IMR-90 (cell line): ENCODE results near the gene NCAM1. TPM values are rescaled to one million over a fixed set of nuclear protein-coding genes. Genes with fewer than 3 reads are reported as not detected.

Experiments
- ATAC-seq: fragments of 200-7000 bp; cut with Tn5 transposase; 2 replicates; pipeline ENCODE4 v1.9.1; 2020; ENCODE audit warnings: low read depth, mild to moderate bottlenecking, moderate library complexity
- BruUV-seq: library from RNA; stranded (reverse); fragments of 400-500 nt; replicated peaks from 2 replicates; lab custom pipeline; 2021; lab: Mats Ljungman, UMichigan
- CTCF ChIA-PET: fragments of 300-600 bp; formaldehyde crosslinking; extraction: SDS; loops from one replicate; lab custom pipeline; 2021; ENCODE audit warnings: antibody characterized with exemption; lab: Yijun Ruan, JAX
- POLR2A ChIA-PET: fragments of 300-600 bp; sonication (Branson Sonifier 250); formaldehyde crosslinking; loops from one replicate; lab custom pipeline; 2022; ENCODE audit warnings: antibody characterized with exemption; ENCODE audit not compliant: unreplicated experiment; lab: Charles Lee
- DNase-seq: peaks from one replicate; pipeline ENCODE4 v3.0.0; 2013
- H2AFZ ChIP-seq: replicated peaks from 2 replicates; pipeline ENCODE3; 2013; ENCODE audit warnings: low read length, mild to moderate bottlenecking; ENCODE audit not compliant: poor library complexity
- H2AK5ac ChIP-seq: 2 replicates; pipeline ENCODE4 v1.6.1; 2013; ENCODE audit warnings: low read depth, low read length, inconsistent platforms
- H2AK9ac ChIP-seq: replicated peaks from 2 replicates; pipeline ENCODE3; 2013; ENCODE audit warnings: mild to moderate bottlenecking, low read depth, low read length, moderate library complexity; ENCODE audit not compliant: poor library complexity
- H2BK120ac ChIP-seq: 2 replicates; pipeline ENCODE4 v1.6.1; 2013; ENCODE audit warnings: low read depth, low read length, inconsistent platforms
- H2BK15ac ChIP-seq: 3 replicates; pipeline ENCODE4 v1.6.1; 2013; ENCODE audit warnings: low read depth, low read length, inconsistent platforms
- H2BK20ac ChIP-seq: 2 replicates; pipeline ENCODE4 v1.6.1; 2013; ENCODE audit warnings: low read depth, mild to moderate bottlenecking, inconsistent platforms, low read length, moderate library complexity
- H2BK5ac ChIP-seq: 2 replicates; pipeline ENCODE4 v1.6.1; 2013; ENCODE audit warnings: mild to moderate bottlenecking, low read depth, low read length, inconsistent platforms; ENCODE audit not compliant: poor library complexity, severe bottlenecking
- H3K14ac ChIP-seq: replicated peaks from 2 replicates; pipeline ENCODE4 v1.6.1; 2013; ENCODE audit warnings: low read depth, low read length, inconsistent platforms
- H3K18ac ChIP-seq: 2 replicates; pipeline ENCODE4 v1.6.1; 2013; ENCODE audit warnings: low read depth, low read length, control low read depth
- H3K23ac ChIP-seq: 2 replicates; pipeline ENCODE4 v1.6.1; 2013; ENCODE audit warnings: low read depth, low read length, inconsistent platforms
- H3K27ac ChIP-seq: 2 replicates; pipeline ENCODE4 v1.5.1; 2013; ENCODE audit warnings: mild to moderate bottlenecking, control low read depth, low read length; ENCODE audit not compliant: insufficient read depth
- H3K27me3 ChIP-seq: 2 replicates; pipeline ENCODE4 v1.6.1; 2013; ENCODE audit warnings: low read length; ENCODE audit not compliant: control insufficient read depth, insufficient read depth
- H3K36me3 ChIP-seq: 2 replicates; pipeline ENCODE4 v1.6.1; 2013; ENCODE audit warnings: low read length, mixed read lengths; ENCODE audit not compliant: control insufficient read depth, insufficient read depth
- H3K4ac ChIP-seq: 2 replicates; pipeline ENCODE4 v1.6.1; 2013; ENCODE audit warnings: low read depth, low read length, inconsistent platforms
- H3K4me1 ChIP-seq: 2 replicates; pipeline ENCODE4 v1.6.1; 2013; ENCODE audit warnings: low read length, mixed read lengths; ENCODE audit not compliant: control insufficient read depth, insufficient read depth
- H3K4me2 ChIP-seq: 2 replicates; pipeline ENCODE4 v1.6.1; 2013; ENCODE audit warnings: low read depth, mild to moderate bottlenecking, control low read depth, low read length, moderate library complexity
- H3K4me3 ChIP-seq: 2 replicates; pipeline ENCODE4 v1.5.1; 2013; ENCODE audit warnings: low read depth, mild to moderate bottlenecking, control low read depth, low read length, moderate library complexity; ENCODE audit not compliant: insufficient read depth
- H3K56ac ChIP-seq: 2 replicates; pipeline ENCODE4 v1.6.1; 2013; ENCODE audit warnings: low read length, inconsistent platforms; ENCODE audit not compliant: insufficient read depth; ENCODE audit errors: extremely low read depth
- H3K79me1 ChIP-seq, 2 experiments: 2 replicates each; pipeline ENCODE4 v1.6.1; 2013; ENCODE audit warnings: low read length in 2 of 2, inconsistent platforms in 1 of 2, low read depth in 1 of 2
- H3K9ac ChIP-seq: 2 replicates; pipeline ENCODE4 v1.6.1; 2013; ENCODE audit warnings: low read depth, low read length, control low read depth
- H3K9me1 ChIP-seq: 2 replicates; pipeline ENCODE4 v1.6.1; 2013; ENCODE audit warnings: low read length, inconsistent platforms; ENCODE audit not compliant: insufficient read depth
- H3K9me3 ChIP-seq: 2 replicates; pipeline ENCODE4 v1.6.1; 2013; ENCODE audit warnings: low read length; ENCODE audit not compliant: control insufficient read depth, insufficient read depth
- H4K20me1 ChIP-seq: 2 replicates; pipeline ENCODE4 v1.6.1; 2013; ENCODE audit warnings: low read length, inconsistent platforms; ENCODE audit not compliant: insufficient read depth
- H4K5ac ChIP-seq: 2 replicates; pipeline ENCODE4 v1.6.1; 2013; ENCODE audit warnings: mild to moderate bottlenecking, low read depth, low read length, control low read depth
- H4K8ac ChIP-seq, 2 experiments: 2 replicates each; pipeline ENCODE4 v1.6.1; 2013; ENCODE audit warnings: low read depth in 2 of 2, low read length in 2 of 2, control low read depth in 1 of 2, inconsistent platforms in 1 of 2
- H4K91ac ChIP-seq: 2 replicates; pipeline ENCODE4 v1.6.1; 2013; ENCODE audit warnings: low read depth, low read length, inconsistent platforms; ENCODE audit not compliant: insufficient read depth
- BHLHE40 ChIP-seq: fragments of 150-350 bp; IDR thresholded peaks from 2 replicates; pipeline ENCODE4 v1.6.1; 2016; ENCODE audit warnings: mild to moderate bottlenecking, low read depth, low read length
- MAFK ChIP-seq: IDR thresholded peaks from 2 replicates; pipeline ENCODE4 v1.6.1; 2012; ENCODE audit warnings: low read depth, low read length, improper control_type of control experiment
- RAD21 ChIP-seq: IDR thresholded peaks from 2 replicates; pipeline ENCODE4 v1.6.1; 2012; ENCODE audit warnings: low read length, improper control_type of control experiment
- WGBS, 2 experiments: methylation state at CpG; one replicate each; pipeline versions ENCODE4 v1.1.5 to v1.1.7; 2013; ENCODE audit warnings: missing lambda C conversion rate in 2 of 2; ENCODE audit not compliant: insufficient read length in 1 of 2; ENCODE audit errors: extremely low coverage in 2 of 2; 5-methylcytosine and 5-hydroxymethylcytosine counted together
- dilution Hi-C: fragments of 300-500 bp; cut with HindIII; formaldehyde crosslinking; loops from one replicate; pipeline ENCODE4 v1.14.3; 2018; ENCODE audit warnings: low sequenced_read_pairs; ENCODE audit not compliant: unreplicated experiment
- in situ Hi-C: fragments of 300-500 bp; cut with MboI; formaldehyde crosslinking; loops from 3 replicates; pipeline ENCODE4 v1.14.3; 2019; ENCODE audit warnings: low sequenced_read_pairs, inconsistent platforms, mixed read lengths
- intact Hi-C: fragments of 100-400 bp; cut with micrococcal nuclease; formaldehyde crosslinking; loops from 2 replicates; pipeline ENCODE4 v1.10.0; 2022
- polyA plus RNA-seq, 3 experiments: library from polyadenylated mRNA; depleted of rRNA; stranded (reverse); fragments of >200 nt; gene quantifications; 2 replicates each; pipeline ENCODE4 v1.2.3, GENCODE V29; 2012; ENCODE audit warnings: low replicate concordance in 1 of 3
- total RNA-seq: library from RNA; depleted of rRNA; stranded (reverse); fragments of >200 nt; gene quantifications from 2 replicates; pipeline ENCODE4 v1.2.3, GENCODE V29; 2012

NCAM1 gene
- total and polyA plus RNA-seq, 2 of the 4 experiments (the other 2 are of a cell fraction), result 0.09 to 0.18 TPM

GRCh38 chr11:113260096-113260425 is 298.8 kb downstream of the NCAM1 start:
- Histone ChIP-seq H3K9me3 (no peaks in the 10 kb centered on the region), H2BK5ac (no peak overlapping the region), H2BK120ac (no peak overlapping the region), H3K27me3 (no peaks in the 10 kb centered on the region), H3K9ac (no peak overlapping the region), H2AFZ (no peak overlapping the region), H3K23ac (no peak overlapping the region), H4K20me1 (no peaks in the 10 kb centered on the region), H2BK20ac (no peak overlapping the region), H3K4me2 (no peak overlapping the region), H4K5ac (no peak overlapping the region), H3K9me1 (no peaks in the 10 kb centered on the region), H3K56ac (no peak overlapping the region), H2BK15ac (no peak overlapping the region), H3K27ac (no peak overlapping the region), H3K4me3 (no peak overlapping the region), H4K8ac (no peak overlapping the region), H3K79me1 (no peaks in the 10 kb centered on the region), H3K4ac (no peak overlapping the region), H2AK9ac (no peak overlapping the region), H3K14ac (no peak overlapping the region), H3K4me1 (no peaks in the 10 kb centered on the region), H4K91ac (no peak overlapping the region), H2AK5ac (no peak overlapping the region), H3K18ac (no peak overlapping the region), H3K36me3 (no peaks in the 10 kb centered on the region)
- POLR2A ChIA-PET, result no interaction called here
- DNase-seq, result no peak
- in situ Hi-C loops, result no loop called here
- TF ChIP-seq BHLHE40 (no peak), MAFK (no peak), RAD21 (no peak)
- WGBS, 2 experiments, result 78% methylated on average over 5 of the region's 9 CpGs; no CpG with 5 or more reads in 1 of the 2 experiments
- dilution Hi-C loops, result no loop called here
- CTCF ChIA-PET, result interaction anchor here (0.7 kb wide), 1 partner anchor 10 kb away, joined by 5 read pairs; no protein-coding TSS in a partner anchor
- intact Hi-C loops, result no loop called here
- no peak for ATAC-seq
- no TSS peak for BruUV-seq
